H9 (cell line): ENCODE measurements around the gene TBL1X. TPM values are rescaled to one million over a fixed set of nuclear protein-coding genes. Genes with fewer than 3 reads are reported as not detected.
A peak's percentile ranks its signal among the peaks of the same experiment; 100 is the strongest.

Experiments used
- DNase-seq: peaks from one replicate; pipeline ENCODE4 v3.0.0-alpha.2; 2017
- H2AFZ ChIP-seq: one replicate; pipeline ENCODE4 v1.6.1; 2013; ENCODE audit warnings: mild to moderate bottlenecking, low read length, control low read depth, moderate library complexity
- H2AK5ac ChIP-seq: 2 replicates; pipeline ENCODE4 v1.6.1; 2013; ENCODE audit warnings: low read length, control low read depth, mixed read lengths; ENCODE audit not compliant: insufficient read length
- H2BK120ac ChIP-seq: one replicate; pipeline ENCODE4 v1.6.1; 2013; ENCODE audit warnings: low read depth, mild to moderate bottlenecking, low read length, control low read depth, inconsistent platforms; ENCODE audit not compliant: poor library complexity, severe bottlenecking
- H2BK12ac ChIP-seq: 2 replicates; pipeline ENCODE4 v1.6.1; 2013; ENCODE audit warnings: low read length, control low read depth, mixed read lengths, low read depth; ENCODE audit not compliant: insufficient read length
- H2BK15ac ChIP-seq: 2 replicates; pipeline ENCODE4 v1.6.1; 2013; ENCODE audit warnings: low read depth, low read length, control low read depth
- H2BK20ac ChIP-seq: one replicate; pipeline ENCODE4 v1.6.1; 2013; ENCODE audit warnings: low read depth, mild to moderate bottlenecking, low read length, control low read depth, inconsistent platforms; ENCODE audit not compliant: poor library complexity, severe bottlenecking
- H2BK5ac ChIP-seq: 2 replicates; pipeline ENCODE4 v1.6.1; 2013; ENCODE audit warnings: low read length, control low read depth, mixed read lengths; ENCODE audit not compliant: insufficient read length
- H3K14ac ChIP-seq: 2 replicates; pipeline ENCODE4 v1.6.1; 2013; ENCODE audit warnings: low read length, control low read depth; ENCODE audit not compliant: insufficient read depth
- H3K18ac ChIP-seq: 2 replicates; pipeline ENCODE4 v1.6.1; 2013; ENCODE audit warnings: low read depth, mild to moderate bottlenecking, mixed read lengths, low read length, control low read depth; ENCODE audit not compliant: insufficient read length
- H3K23ac ChIP-seq: 2 replicates; pipeline ENCODE4 v1.6.1; 2013; ENCODE audit warnings: low read length, control low read depth, mixed read lengths, low read depth; ENCODE audit not compliant: insufficient read length
- H3K23me2 ChIP-seq: 2 replicates; pipeline ENCODE4 v1.6.1; 2013; ENCODE audit warnings: low read depth, mild to moderate bottlenecking, mixed read lengths, low read length, control low read depth; ENCODE audit not compliant: insufficient read length, poor library complexity, severe bottlenecking
- H3K27ac ChIP-seq: 2 replicates; pipeline ENCODE4 v1.5.1; 2013; ENCODE audit warnings: low read length, control low read depth, mixed read lengths, low read depth; ENCODE audit not compliant: insufficient read length
- H3K27me3 ChIP-seq: 2 replicates; pipeline ENCODE4 v1.6.1; 2013; ENCODE audit warnings: low read length, control low read depth, inconsistent platforms; ENCODE audit not compliant: insufficient read depth
- H3K4ac ChIP-seq: 2 replicates; pipeline ENCODE4 v1.6.1; 2013; ENCODE audit warnings: low read depth, mild to moderate bottlenecking, control low read depth, inconsistent platforms, low read length, moderate library complexity
- H3K4me1 ChIP-seq: 2 replicates; pipeline ENCODE4 v1.6.1; 2013; ENCODE audit warnings: low read length, control low read depth, inconsistent platforms; ENCODE audit not compliant: insufficient read depth
- H3K4me2 ChIP-seq: 2 replicates; pipeline ENCODE4 v1.6.1; 2013; ENCODE audit warnings: low read length, control low read depth, mixed read lengths; ENCODE audit not compliant: insufficient read length, insufficient read depth
- H3K56ac ChIP-seq: 2 replicates; pipeline ENCODE4 v1.6.1; 2013; ENCODE audit warnings: low read depth, mild to moderate bottlenecking, mixed read lengths, low read length, control low read depth; ENCODE audit not compliant: insufficient read length
- H3K79me1 ChIP-seq: 2 replicates; pipeline ENCODE4 v1.6.1; 2013; ENCODE audit warnings: low read depth, mild to moderate bottlenecking, moderate library complexity, low read length, control low read depth, inconsistent platforms; ENCODE audit not compliant: insufficient read depth, poor library complexity, severe bottlenecking
- H3K79me2 ChIP-seq: 2 replicates; pipeline ENCODE4 v1.6.1; 2013; ENCODE audit warnings: low read length, control low read depth, inconsistent platforms; ENCODE audit not compliant: insufficient read depth
- H3K9ac ChIP-seq: 2 replicates; pipeline ENCODE4 v1.6.1; 2013; ENCODE audit warnings: low read length, control low read depth, mixed read lengths; ENCODE audit not compliant: insufficient read length; ENCODE audit errors: extremely low read depth
- H3K9me3 ChIP-seq: one replicate; pipeline ENCODE4 v1.6.1; 2013; ENCODE audit warnings: low read depth, low read length, inconsistent platforms; ENCODE audit not compliant: control insufficient read depth
- H3T11ph ChIP-seq: one replicate; pipeline ENCODE4 v1.6.1; 2013; ENCODE audit warnings: mild to moderate bottlenecking, low read length, control low read depth, inconsistent platforms
- H4K20me1 ChIP-seq: one replicate; pipeline ENCODE4 v1.6.1; 2013; ENCODE audit not compliant: control insufficient read depth, insufficient read length, insufficient read depth
- H4K5ac ChIP-seq: 2 replicates; pipeline ENCODE4 v1.6.1; 2013; ENCODE audit warnings: low read depth, mild to moderate bottlenecking, mixed read lengths, low read length, control low read depth; ENCODE audit not compliant: insufficient read length
- H4K8ac ChIP-seq: replicated peaks from 2 replicates; pipeline ENCODE4 v1.6.1; 2013; ENCODE audit warnings: low read length, control low read depth, mixed read lengths, low read depth; ENCODE audit not compliant: insufficient read length
- H4K91ac ChIP-seq: 2 replicates; pipeline ENCODE4 v1.6.1; 2013; ENCODE audit warnings: low read depth, mild to moderate bottlenecking, moderate library complexity, mixed read lengths, low read length, control low read depth; ENCODE audit not compliant: insufficient read length
- H3K27ac Mint-ChIP-seq, 3 experiments: 2 replicates in 2 of 3; 3 replicates in 1 of 3; pipeline ENCODE4 v1.8.0; 2020 to 2021; ENCODE audit warnings: mixed read lengths in 3 of 3, mild to moderate bottlenecking in 1 of 3, moderate library complexity in 1 of 3
- H3K27me3 Mint-ChIP-seq: 2 replicates; pipeline ENCODE4 v1.8.0; 2021; ENCODE audit warnings: low read depth, mild to moderate bottlenecking, moderate library complexity, mixed read lengths
- H3K36me3 Mint-ChIP-seq, 3 experiments: 2 replicates in 2 of 3; 3 replicates in 1 of 3; pipeline ENCODE4 v1.8.0; 2020 to 2021; ENCODE audit warnings: low read depth in 3 of 3, mixed read lengths in 3 of 3; ENCODE audit not compliant: insufficient read depth in 1 of 3
- H3K4me1 Mint-ChIP-seq, 2 experiments: 2 replicates each; pipeline ENCODE4 v1.8.0; 2020; ENCODE audit warnings: mixed read lengths in 2 of 2
- H3K4me3 Mint-ChIP-seq, 2 experiments: 2 replicates in 1 of 2; 3 replicates in 1 of 2; pipeline ENCODE4 v1.8.0; 2020 to 2021; ENCODE audit warnings: mild to moderate bottlenecking in 2 of 2, mixed read lengths in 2 of 2, moderate library complexity in 1 of 2
- H3K9me3 Mint-ChIP-seq, 2 experiments: 2 replicates in 1 of 2; 3 replicates in 1 of 2; pipeline ENCODE4 v1.8.0; 2020; ENCODE audit warnings: mild to moderate bottlenecking in 2 of 2, mixed read lengths in 2 of 2, moderate library complexity in 1 of 2
- CTCF ChIP-seq: fragments of 200-600 bp; sonication (generic); conservative IDR thresholded peaks from 3 replicates; pipeline ENCODE4 v1.8.0; 2021; ENCODE audit warnings: antibody characterized with exemption, mild to moderate bottlenecking
- WGBS: extraction: QIAGEN DNeasy Blood & Tissue Kit; methylation state at CpG from one replicate; pipeline ENCODE4 v1.1.7; 2013; ENCODE audit warnings: missing lambda C conversion rate, low lambda C conversion rate, mixed read lengths; ENCODE audit not compliant: insufficient read length; ENCODE audit errors: extremely low coverage; 5-methylcytosine and 5-hydroxymethylcytosine counted together
- total RNA-seq: library from RNA; stranded (reverse); gene quantifications from 2 replicates; pipeline ENCODE4 v1.2.1, GENCODE V29; 2021

The TBL1X gene
- total RNA-seq, 1 experiment from 2014 or later: 24.1 TPM

DNA sequence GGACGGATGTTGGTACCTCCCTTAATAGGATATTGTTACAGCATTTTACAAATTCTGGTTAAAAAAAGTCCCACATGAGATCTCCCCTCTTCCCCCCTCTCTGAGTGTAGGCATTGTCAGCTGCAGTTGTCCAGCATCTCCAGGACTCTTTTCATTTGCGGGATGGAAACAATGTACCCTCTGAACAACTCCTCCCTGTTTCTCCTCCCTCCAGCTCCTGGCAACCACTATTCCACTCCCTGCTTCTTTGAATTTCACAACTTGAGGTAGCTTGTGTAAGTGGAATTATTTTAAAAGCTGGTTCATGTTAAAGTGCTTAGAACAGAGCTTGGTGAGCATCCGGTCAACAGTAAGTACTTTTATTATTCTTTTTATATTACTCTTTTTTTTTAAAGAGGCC lies 69.8 kb downstream of the TBL1X start:
- TF ChIP-seq CTCF: no peak
- no peak overlapping the region for H2AFZ ChIP-seq

More for the DNA sequence above, 69.8 kb downstream of the TBL1X start:
- H3K27ac Mint-ChIP-seq: peak overlapping the region in 1 of 3 experiments; percentile 81; a peak in 1 of 7 replicates
- no peak for DNase-seq
- H3K23ac ChIP-seq: no peak overlapping the region
- H3K79me2 ChIP-seq: no peaks in the 10 kb centered on the region; the same call in 1 of the 2 replicates
- no peaks in the 10 kb centered on the region for H3K27me3 ChIP-seq
- H2BK15ac ChIP-seq: no peak overlapping the region
- no peak overlapping the region for H2BK120ac ChIP-seq
- H3K18ac ChIP-seq: no peak overlapping the region
- peaks cover 0 to 55% of the 10 kb centered on the region in 2 experiments; a peak in 2 of 5 replicates for H3K9me3 Mint-ChIP-seq
- H4K5ac ChIP-seq: no peak overlapping the region
- H3T11ph ChIP-seq: no peak overlapping the region
- no peaks in the 10 kb centered on the region; the same call in 1 of the 2 replicates for H3K27me3 Mint-ChIP-seq
- peaks cover 29 to 68% of the 10 kb centered on the region in 2 experiments for H3K4me1 Mint-ChIP-seq
- H3K4me2 ChIP-seq: no peak overlapping the region
- no peak overlapping the region for H3K14ac ChIP-seq
- H3K9ac ChIP-seq: no peak overlapping the region
- H4K8ac ChIP-seq: no peak overlapping the region
- H3K23me2 ChIP-seq: no peaks in the 10 kb centered on the region
- no peak overlapping the region for H3K27ac ChIP-seq
- no peaks in the 10 kb centered on the region for H4K20me1 ChIP-seq
- WGBS: no CpG with 5 or more reads among the region's 3 CpGs
- H2BK12ac ChIP-seq: no peak overlapping the region
- H2AK5ac ChIP-seq: no peak overlapping the region
- no peaks in the 10 kb centered on the region for H3K79me1 ChIP-seq
- peaks cover 4 to 6% (median 4%) of the 10 kb centered on the region in 3 experiments; a peak in 6 of 7 replicates for H3K36me3 Mint-ChIP-seq
- no peak overlapping the region for H3K56ac ChIP-seq
- no peak overlapping the region for H3K4ac ChIP-seq
- H3K9me3 ChIP-seq: no peaks in the 10 kb centered on the region
- H4K91ac ChIP-seq: no peak overlapping the region
- H3K4me3 Mint-ChIP-seq: no peak overlapping the region
- H3K4me1 ChIP-seq: peaks cover 7% of the 10 kb centered on the region; the same call in 1 of the 2 replicates
- no peak overlapping the region for H2BK5ac ChIP-seq
- no peak overlapping the region for H2BK20ac ChIP-seq
